Right renal pelvis (tissue), 4 donors: ENCODE measurements around the gene AP3S1. TPM values are rescaled to one million over a fixed set of nuclear protein-coding genes. Genes with fewer than 3 reads are reported as not detected.
"Not testable (repeated sequence)": the region's sequence is repeated elsewhere in the genome, so short reads cannot be mapped to it uniquely, and the experiment has no call there.

ENCODE experiments used
- DNase-seq, 4 donors: peaks; one replicate each; pipeline ENCODE4 v3.0.0-alpha.2; 2013; ENCODE audit warnings: low read depth in 4 of 4, low spot score in 3 of 4, missing footprints in 1 of 4
- polyA plus RNA-seq, 4 donors: library from polyadenylated mRNA; unstranded; fragments of 120-200 nt; gene quantifications; one replicate each; pipeline ENCODE4 v1.2.1, GENCODE V29; 2013; ENCODE audit not compliant: insufficient read length in 4 of 4

AP3S1 gene
- polyA plus RNA-seq, 4 donors: 125 to 147 (median 139) TPM

GRCh38 chr5:115859378-115859777 lies 17.6 kb downstream of the AP3S1 start:
- no peak for DNase-seq

- DNase-seq: no peak
Measured at GRCh38 chr5:115869256-115869795, 27.6 kb downstream of the AP3S1 start.

GRCh38 chr5:115872447-115872846 lies 30.7 kb downstream of the AP3S1 start:
- DNase-seq: no peak

GRCh38 chr5:115873392-115873791 lies 31.7 kb downstream of the AP3S1 start:
- DNase-seq: no peak

- DNase-seq: no peak
Measured at GRCh38 chr5:115875447-115875846, 33.7 kb downstream of the AP3S1 start.

DNA sequence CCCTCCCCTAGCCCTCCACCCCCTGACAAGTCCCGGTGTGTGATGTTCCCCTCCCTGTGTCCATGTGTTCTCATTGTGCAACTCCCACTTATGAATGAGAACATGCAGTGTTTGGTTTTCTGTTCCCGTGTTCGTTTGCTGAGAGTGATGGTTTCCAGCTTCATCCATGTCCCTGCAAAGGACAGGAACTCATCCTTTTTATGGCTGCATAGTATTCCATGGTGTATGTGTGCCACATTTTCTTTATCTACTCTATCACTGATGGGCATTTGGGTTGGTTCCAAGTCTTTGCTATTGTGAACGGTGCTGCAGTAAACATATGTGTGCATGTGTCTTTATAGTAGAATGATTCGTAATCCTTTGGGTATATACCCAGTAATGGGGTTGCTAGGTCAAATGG lies 35.6 kb downstream of the AP3S1 start:
- not testable (repeated sequence) for DNase-seq

DNA sequence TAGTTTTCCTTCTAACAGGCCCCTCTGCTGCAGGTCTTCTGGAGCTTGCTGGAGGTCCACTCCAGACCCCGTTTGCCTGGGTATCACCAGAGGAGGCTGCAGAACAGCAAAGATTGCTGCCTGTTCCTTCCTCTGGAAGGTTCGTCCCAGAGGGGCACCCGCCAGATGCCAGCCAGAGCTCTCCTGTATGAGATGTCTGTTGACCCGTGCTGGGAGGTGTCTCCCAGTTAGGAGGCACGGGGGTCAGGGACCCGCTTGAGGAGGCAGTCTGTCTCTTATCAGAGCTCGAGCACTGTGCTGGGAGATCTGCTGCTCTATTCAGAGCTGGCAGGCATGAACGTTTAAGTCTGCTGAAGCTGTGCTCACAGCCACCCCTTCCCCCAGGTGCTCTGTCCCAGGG lies 40.7 kb downstream of the AP3S1 start:
- not testable (repeated sequence) for DNase-seq

DNA sequence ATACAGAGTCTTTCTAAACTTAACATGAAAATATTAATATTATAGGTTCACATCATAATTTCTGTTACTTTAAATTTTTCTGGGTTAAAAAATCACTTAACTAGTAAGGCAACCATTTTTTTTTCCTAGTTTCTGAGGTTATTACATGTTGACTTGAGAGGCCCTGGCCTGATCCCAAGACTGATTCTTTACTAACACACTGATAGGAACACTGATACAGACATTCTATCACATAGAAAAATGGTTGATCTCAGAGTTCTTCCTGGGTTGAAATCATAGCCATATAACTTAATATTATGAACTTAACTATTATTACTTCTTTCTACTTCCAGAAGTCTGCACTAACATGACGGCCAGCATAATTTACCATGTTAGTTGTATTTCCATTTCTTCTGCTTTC lies 43.0 kb downstream of the AP3S1 start:
- no peak for DNase-seq

GRCh38 chr5:115885208-115885607 lies 43.5 kb downstream of the AP3S1 start:
- DNase-seq: not testable (repeated sequence)

- peak in 1 of 4 donors; percentile 8 for DNase-seq
Measured at GRCh38 chr5:115888027-115888426, 46.3 kb downstream of the AP3S1 start.

- no peak for DNase-seq
Measured at GRCh38 chr5:115892021-115892420, 50.3 kb downstream of the AP3S1 start.

DNA sequence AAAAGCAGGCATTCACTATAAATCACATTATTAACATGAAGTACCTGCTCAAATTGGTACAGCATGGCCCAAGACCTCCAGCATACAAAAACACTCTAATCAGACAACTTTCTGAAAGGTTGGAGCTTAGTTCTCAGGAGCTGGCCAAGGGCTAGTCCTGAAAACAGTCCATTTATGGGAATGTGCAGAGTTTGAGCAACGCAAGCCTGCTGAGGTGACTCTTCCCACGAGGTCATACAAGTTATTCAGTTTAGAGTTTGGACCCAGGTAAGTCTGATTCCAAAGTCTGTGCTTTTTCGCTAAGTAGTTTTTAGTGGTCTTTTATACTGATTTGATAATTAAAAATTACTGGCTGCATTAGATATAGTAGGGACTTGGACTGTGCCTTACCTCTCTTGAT lies 52.6 kb downstream of the AP3S1 start:
- no peak for DNase-seq

DNA sequence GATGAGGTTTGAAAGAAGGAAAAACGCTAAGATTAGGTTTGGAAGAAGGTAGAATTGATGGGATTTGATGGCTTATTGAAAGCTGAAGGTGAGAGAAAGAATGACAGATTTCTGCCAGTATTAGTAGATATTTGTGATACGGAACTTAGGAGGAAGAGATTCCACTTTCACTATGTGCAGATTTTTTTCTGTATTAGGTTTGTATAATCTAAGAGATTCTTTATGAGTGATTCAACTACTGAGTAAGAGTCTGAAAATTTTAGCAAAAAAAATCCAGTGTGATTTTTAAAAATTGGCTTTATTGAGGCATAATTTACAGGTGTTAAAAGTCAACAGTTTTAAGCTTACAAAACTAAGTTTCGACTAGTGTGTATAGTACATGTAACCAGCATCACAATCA lies 54.1 kb downstream of the AP3S1 start:
- DNase-seq: no peak

DNA sequence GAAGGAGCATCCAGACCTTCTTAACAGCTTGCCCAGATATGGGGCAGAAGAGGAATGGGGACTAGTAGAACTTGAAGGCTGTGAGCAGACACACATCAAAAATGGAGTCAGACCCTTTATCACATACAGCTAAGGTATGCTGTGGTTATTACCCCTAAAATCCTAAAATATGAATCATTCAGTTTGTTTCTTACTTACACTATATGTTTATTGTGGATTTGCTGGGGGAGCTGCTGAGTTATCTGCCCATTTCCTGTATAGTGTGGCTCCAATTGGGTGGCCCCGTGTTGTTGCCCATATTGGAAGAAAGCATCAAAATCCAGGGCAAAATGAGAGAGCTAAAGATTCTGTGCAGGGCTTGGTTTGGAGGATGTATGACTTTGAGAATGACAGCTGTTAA lies 56.9 kb downstream of the AP3S1 start:
- no peak for DNase-seq

GRCh38 chr5:115907177-115907576 lies 65.4 kb downstream of the AP3S1 start:
- DNase-seq: no peak

DNA sequence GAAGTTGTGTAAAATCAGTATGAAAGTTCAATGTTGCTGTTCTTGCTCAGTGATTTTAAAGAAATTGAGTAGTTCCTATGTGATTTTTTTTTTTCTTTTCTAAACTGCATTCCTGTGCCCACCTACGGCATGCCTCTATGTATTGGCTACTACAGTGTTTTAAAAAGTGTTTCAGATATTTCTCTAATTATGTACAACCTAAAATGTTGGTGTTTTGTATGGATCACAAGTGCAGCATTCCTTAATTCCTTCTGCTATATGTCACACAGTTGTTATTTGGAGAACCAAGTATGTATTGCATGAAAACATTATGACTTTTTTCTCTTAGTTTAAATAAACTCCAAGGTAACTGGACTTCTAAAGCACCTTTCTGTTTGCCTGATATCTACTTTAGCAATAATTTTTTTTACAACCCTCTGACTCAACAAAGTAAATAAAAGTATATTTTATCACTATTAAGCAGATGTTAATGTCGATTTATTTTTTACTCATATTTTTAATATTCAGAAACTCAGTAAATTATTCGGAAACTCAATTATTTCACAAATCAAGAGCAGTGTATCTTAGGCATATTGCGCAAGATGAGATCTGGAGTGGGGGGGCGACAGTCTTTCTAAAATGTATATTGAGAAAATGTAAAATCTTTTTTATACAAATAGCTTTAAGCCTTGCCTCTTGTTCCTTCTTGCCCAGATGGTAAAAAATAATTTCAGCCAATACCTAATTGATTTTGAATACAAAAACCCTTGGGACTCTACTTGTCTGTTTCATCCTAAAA lies 72.1 kb downstream of the AP3S1 start:
- DNase-seq: not testable (repeated sequence)

- no peak for DNase-seq
Measured at GRCh38 chr5:115920171-115920725, 78.5 kb downstream of the AP3S1 start.

GRCh38 chr5:115928578-115929407 lies 87.1 kb downstream of the AP3S1 start:
- DNase-seq: not testable (repeated sequence)

GRCh38 chr5:115930171-115930570 lies 88.4 kb downstream of the AP3S1 start:
- not testable (repeated sequence) for DNase-seq

DNA sequence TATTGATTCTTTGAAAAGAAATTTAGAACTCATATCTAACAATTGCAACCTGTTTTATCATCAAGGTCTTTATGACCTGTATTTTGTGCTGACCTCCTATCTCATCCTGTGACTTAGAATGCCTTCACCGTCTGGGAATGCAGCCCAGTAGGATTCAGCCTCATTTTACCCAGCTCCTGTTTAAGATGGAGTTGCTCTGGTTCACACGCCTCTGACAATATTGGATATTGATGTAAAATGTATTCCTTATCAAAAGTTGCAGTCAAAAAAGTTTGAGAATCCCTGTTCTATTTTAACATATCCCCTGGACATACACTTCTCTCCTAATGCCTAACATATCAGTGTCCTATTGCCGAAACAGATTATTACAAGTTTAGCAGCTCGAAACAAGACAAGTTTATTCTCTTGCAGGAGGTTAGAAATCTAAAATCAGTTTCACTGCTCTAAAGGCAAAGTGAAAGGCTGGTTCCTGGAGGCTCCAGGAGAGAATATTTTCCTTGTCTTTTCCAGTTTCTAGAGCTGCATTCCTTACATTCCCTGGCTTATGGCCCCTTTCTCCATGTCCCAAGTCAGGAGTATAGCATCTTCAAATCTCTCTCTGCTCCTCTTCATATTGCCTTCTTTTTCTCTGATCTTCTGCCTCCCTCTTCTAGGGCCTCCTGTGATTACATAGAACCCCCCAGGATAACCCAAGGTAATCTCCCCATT lies 89.0 kb downstream of the AP3S1 start:
- DNase-seq: no peak

DNA sequence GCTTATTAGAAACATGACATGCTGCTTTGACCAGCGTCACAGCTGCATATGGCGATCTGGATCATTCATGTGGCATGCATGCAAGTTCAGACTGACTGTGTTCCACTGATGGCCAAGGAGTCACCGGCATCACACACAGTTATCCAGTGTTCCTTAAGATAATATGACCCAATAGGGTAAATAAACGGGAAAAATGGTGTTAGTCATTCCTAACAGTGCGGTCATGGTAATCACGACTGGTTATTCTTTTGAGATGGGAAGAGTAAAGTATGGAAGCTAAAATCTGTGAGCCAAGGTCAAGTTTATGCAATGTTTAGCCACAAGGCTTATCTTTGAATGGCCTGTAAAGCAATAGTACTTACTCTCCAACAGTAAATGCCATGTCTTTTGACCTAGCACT lies 91.3 kb downstream of the AP3S1 start:
- DNase-seq: no peak
